GM19452 (cell line): ENCODE results near the gene TMEM35B.
A peak's percentile ranks its signal among the peaks of the same experiment; 100 is the strongest.
"Not testable (repeated sequence)": the region's sequence is repeated elsewhere in the genome, so short reads cannot be mapped to it uniquely, and the experiment has no call there.

Experiments used
- ATAC-seq: cut with Tn5 transposase; IDR thresholded peaks from one replicate; pipeline ENCODE4 v1.9.1; 2021; ENCODE audit not compliant: unreplicated experiment

Gene TMEM35B

DNA sequence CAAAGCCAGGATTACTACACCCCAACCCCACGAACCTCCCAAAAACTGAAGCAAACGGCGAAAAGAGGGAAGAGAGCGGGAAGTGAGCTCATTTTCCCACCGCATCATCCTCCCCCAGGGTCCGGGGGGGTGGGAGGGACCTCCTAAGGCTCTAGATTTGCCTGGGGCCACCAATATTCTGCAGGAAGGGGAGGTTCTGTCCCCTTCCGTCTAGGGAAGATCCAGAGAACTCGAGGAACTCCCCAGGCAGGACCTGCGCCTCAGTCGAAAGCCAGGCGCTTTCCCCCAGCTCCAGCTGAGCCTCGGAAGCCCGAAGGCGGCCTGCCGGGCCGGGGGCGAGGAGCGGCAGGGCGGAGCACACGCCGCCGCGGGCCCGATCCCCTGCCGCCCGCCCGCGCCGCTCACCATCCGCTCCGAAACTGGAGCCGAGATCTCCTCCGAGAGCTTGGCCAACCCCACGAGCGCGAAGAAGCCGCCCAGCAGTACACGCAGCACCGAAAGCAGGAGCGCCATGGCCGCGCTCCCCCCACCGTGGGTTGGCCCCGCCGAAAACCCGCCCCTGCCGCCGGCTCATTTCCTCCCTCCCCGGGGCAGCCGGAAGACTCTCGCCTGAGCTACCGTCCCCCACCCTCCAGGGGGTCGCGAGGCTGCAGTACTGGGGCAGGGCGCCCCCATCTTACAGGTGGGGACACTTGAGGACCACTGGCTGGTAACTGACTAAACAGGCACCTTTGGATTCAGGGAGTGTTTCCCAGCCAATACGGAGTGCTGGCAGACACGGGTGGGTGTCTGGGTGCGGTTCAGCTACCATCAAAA is at the start of gene TMEM35B:
Gene TMEM35B (minus strand): TSS at position 555 of the 816 bp plus-strand sequence. CDS start 42 bp downstream, at position 513.
- ATAC-seq: peak; percentile 66

DNA sequence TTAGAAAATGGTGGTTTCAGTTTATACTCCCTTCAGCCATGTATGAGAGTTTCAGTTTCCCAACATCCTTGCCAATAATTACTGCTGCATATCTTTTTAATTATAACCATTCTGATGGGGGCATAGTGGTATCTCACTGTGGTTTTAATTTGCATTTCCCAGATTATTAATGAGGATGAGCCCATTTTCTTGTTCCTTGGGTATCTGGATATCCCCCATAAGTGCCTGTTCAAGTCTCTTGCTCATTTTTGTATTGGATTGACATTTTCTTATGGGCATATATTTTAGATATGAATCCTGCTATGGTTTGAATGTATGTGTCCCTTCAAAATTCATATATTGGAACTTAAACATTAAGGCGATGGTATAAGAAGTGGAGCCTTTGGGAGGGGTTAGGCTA is 48.2 kb upstream of the TMEM35B start:
- ATAC-seq: no peak

DNA sequence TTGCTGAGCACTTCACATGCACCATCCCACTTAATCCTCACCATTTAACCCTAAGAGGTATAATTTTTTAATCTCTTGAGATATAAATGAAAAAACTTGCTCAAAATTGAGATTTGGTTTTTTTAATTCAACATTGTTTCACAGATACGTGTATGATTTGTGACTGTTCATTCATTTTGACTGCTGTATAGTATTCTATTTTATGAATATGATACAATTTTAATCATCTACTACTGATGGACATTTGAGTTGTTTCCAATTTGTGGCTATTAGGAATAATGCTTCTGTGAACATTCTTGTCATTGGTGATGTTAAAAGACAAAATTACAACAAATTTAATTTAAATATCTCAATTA is 47.2 kb upstream of the TMEM35B start:
- no peak for ATAC-seq

DNA sequence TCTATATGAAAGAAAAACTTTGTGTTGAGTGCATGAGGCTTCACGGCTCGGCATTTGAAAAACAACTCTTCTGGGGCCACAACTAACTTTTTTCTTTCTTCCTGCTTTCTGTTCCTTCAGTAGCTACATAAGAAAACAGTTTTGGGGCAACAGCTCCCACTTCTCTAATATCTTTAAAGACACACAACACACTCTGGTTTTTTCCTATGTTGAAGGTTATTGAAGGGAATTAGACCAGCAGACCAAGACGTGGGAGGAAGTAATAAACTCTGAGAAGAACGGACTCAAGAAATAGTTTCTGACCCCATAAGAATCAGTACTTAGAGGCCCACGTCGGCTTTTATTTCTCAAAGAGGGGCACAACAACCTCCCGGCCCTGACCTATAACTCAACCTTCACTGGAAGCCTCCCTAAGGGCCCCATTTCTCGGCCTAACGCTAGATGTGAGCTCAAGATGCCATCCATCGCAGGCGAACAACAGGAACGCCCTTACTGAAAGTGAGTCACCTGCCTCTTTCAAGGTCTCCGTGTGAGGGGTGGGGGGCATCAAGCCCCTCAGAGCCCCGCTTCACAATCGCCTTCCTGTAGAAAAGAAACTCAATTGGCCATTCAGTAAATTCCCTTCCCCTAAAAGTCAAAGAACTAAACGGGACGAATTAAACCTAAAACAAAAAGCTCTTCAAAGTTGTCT is 45.8 kb upstream of the TMEM35B start:
- peak; percentile 26 for ATAC-seq

DNA sequence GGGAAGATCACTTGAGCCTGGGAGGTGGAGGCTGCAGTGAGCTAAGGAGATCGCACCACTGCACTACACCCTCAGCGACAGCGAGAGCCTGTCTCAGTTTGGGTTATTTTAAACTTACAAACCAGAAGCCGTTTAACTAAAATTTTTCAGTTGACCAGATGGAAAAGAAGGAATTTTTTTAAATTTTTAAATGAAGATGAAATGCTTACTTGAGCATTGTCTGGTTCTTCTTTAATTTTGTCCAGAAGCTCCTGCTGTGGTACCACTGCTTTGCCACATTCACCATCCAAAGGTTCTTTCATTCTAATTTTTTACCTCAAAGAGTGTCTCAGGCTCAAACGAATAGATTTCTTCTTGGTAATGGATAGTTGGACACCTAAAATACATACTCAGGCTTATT is 45.2 kb upstream of the TMEM35B start:
- ATAC-seq: no peak

DNA sequence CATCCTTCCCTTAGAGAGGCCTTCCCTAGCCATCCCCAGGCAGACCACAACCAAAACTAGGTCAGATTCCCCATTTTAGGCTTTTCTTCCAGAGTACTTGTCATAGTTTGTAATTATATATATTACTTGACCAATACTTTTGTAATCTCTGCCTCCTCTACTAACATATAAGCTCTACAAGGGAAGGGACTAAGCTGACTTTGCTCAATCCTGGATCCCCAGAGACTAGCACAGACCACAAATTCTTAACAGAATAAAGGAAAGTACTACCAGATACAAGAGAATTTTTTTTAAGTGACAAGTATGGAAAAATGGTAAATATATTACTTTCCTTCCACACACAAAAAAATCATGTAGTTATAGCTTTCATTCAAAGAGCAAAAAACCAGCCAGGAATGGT is 44.6 kb upstream of the TMEM35B start:
- ATAC-seq: no peak

DNA sequence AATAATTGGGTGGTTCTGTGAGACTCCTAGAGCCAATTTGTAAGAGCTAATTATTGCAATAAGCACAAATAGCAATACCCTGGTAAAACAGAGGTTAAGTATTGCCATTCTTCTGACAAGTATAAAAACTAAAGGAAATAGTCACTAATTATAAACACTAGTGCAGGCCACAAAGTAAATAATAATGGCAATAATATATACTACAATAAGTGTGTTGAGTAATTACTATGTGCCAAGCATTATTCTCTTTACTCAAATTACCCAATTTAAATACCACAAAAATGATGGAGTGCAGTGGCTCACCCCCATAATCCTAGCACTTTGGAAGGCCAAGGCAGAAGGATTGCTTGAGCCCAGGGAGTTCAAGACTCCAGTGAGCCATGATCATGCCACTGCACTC is 31.3 kb upstream of the TMEM35B start:
- ATAC-seq: no peak

DNA sequence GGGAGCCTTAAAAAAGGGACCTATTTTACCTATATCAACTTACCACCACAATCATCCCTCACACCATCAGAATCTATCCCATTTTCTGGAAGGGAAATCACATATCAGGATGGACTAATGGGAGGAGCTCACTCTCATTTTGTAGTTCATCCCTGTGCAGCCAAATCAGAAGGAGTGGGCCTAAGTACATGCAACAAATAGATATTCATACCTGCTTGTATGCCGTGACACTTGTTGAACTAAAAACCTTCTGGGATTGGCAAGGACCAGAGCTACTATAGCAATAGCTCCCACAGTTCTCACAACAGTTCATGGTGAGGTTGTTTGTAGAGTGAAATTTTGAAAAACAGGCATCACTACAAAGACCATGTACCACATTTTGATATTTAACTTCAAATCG is 29.3 kb upstream of the TMEM35B start:
- ATAC-seq: no peak

DNA sequence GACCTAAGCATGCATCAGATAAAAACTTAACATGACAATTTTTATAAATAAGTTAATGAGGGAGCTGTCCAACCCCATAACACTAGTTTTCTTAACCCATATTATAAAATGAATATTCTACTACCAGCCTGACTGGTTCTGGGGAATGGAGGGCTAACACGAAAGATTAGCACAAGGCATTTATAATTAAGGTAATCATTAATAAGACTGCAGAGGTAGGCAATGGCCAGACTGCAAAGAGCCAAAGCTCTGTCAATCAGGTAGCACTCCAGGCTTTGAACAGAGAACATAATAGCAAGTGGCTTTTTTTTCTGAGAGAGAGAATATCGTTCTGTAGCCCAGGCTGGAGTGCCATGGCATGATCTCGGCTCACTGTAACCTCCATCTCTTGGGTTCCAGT is 20.6 kb upstream of the TMEM35B start:
- no peak for ATAC-seq

DNA sequence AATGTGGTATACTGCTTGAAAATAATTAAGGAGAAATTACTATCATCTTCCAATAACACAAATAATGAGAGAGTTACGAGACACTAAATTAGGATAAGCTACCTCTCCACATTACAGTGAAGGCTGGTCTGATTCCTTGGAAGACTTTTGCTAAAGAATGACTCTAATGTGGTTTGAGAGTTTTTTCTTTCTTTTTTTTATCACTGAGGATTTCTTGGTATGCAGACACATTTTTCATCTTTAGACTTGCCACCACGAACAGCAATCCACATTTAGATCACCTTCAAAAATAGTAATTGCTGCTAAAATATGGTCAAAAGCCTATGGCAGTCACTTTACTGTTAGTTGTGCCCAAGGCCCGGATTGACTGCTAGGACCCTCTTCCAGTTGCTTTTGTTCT is 16.6 kb upstream of the TMEM35B start:
- ATAC-seq: no peak

DNA sequence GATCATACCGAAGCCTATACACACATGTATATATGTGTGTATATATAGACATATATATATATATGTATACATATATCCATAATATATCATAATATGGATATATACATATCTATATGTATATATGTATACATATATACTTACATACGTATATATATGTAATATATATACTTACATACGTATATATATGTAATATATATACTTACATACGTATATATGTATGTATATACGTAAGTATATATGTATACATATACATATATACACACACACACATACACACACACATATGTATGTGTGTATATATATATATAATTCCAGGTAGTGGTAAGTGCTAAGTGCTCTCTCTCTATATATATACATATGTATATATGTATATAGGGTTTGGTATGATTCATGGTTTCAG is 9.7 kb upstream of the TMEM35B start:
- no peak for ATAC-seq

DNA sequence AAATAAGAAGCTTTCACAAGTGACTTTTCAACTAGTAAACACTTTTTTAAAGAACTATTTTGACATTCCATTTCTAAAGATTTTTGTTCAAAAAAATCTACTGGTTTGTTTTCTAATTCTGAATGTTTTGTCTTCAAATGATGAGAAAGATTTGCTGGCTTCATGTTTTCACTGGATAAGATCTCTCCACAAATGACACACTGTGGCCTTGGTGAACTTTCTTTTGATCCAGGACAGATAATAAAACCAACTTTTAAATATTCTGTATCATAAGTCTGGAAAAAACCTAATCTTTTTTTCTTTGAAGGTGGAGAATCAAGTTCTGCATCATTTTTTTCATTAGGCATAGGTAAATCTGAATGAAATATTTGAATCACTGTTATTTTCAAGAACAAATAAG is 3.4 kb upstream of the TMEM35B start:
- no peak for ATAC-seq

DNA sequence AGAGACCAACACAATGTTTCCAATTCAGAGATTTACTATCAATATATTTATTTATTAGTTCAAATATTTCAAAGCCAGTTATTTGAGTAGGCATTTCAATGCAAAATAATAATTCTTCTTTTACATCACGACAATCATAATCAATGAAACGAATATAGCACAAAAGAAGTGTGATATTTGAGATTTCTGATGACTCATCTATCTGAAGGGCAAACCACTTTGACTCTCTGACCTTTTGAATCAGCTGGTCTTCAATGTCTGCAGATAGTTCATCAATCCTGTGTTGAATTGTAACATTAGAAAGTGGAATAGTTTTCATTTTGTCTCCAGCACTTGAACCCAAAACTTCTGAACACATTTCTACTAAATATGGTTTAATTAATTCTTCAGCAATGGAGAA is 3.0 kb upstream of the TMEM35B start:
- ATAC-seq: no peak

DNA sequence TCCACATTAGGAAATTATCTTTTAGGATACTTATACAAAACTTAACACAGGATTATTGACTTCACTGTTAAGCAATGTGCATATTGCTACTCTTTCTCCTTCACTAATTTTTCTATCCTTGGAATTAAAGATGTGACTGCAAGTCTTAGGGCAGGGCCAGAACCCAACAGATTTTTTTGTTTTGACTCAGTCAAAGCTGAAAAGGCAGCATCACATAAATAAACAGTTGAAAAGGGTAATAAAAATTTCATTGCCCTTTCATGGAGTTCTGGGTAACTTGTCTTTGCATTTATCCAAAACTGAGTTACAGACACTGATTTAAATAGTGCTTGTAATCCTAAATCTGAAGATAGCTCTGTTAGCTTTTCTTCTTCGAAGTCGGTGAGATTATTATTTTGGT is 1.9 kb upstream of the TMEM35B start:
- no peak for ATAC-seq

DNA sequence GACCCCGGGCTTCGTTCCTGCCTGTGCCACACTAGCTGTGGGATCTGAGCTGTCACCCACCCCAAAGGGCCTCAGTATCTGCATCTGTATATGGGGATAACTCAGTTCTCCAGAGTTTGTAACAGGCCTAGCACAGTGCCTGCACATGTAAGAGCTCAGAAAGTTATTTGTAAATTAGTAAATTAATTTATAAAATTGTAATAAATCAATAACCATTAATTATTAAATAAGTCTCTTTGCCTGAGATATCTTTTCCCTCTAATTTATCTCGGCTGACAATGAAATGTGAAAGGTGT is 410 bp upstream of the TMEM35B start:
- ATAC-seq: not testable (repeated sequence)

DNA sequence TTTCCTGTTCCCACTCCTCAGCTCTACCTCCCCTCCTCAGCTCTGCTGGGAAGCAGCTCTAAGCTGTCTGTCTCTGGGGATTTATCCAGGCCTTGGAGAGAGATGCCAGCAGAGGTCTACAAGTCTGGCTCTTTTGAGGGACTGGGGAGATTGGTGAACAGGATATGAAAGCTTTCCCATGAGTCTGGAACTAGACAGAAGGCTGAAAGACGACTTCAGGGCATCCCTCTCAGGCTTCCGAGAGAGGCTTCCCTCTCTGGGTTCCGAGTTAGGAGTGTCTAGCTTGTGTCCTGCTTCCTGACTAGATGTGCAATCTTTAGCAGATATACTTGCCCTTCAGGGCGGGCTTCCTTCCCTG is 733 bp downstream of the TMEM35B start:
- ATAC-seq: no peak

DNA sequence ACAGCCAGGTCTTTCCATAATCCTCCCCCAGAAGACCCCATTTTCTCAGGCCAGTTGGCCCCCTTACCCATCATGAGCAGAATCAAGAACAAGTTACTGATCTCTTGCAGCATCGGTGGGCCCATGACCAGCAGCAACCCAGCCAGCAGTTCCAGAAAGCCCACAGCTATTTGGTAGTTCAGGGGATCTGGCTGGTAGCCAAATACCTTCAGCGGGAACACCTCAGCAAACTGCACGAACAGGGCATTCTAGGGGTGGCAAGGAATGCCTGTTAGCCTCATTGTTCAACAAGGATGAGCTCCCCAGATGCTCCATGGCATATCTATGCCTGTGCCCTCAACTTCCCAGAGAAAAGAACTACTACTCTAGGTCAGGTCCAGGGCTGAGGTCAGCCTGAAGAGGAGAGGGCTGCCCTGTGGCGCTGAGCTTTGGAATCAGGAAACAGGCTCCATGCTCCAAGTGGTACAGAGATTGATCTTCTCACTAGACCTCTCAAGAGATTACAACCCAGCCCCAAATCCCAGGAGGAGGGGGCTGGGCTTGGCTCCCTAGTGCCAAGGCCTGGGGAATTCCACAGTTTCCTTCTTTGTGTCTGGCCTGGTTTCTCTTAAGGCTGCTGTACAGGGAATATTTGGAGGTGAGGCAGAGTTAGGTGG is 1.3 kb downstream of the TMEM35B start:
- ATAC-seq: no peak

DNA sequence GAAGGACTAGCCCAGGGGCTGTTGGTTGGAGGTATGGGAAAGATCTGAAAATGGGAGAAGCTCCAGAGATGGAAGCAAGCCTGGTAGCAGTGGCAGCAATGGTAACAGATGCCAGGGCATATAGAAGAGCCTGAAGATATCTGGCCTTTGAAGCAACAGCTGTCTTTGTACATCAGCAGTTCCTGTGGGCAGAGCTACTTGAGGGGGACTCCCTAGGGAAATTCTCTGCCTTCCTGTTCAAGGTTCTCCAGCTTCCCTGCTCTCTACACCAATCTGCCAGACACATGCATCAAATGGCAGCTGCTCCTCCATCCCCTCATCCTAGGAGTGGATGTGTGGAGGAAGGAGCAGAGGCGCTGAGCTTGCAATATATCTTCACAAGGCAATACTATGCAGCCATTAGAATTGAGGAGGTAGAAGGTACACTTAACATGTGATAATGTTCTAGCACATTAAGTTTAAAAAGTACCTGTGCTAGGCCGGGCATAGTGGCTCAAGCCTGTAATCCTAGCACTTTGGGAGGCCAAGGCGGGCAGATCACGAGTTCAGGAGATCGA is 2.2 kb downstream of the TMEM35B start:
- ATAC-seq: no peak

DNA sequence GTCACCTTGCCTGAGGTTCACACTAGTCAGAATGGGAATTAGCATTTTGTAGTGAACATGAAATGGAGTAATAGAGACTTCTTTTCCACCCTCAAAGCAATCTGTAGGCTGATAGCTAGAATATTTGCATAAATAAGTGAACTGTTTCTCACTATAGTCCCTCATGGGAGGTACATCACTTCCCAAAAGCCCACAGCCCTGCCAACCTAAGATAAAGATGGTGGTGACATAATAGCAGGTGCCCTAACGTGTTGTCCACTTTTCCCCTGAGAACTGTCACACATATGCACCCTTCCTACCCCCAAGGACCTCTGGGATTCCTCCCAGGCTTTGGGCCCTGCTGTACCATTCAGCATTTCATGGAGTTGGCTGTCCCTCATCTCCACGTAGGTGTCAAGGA is 4.4 kb downstream of the TMEM35B start:
- ATAC-seq: peak; percentile 48

DNA sequence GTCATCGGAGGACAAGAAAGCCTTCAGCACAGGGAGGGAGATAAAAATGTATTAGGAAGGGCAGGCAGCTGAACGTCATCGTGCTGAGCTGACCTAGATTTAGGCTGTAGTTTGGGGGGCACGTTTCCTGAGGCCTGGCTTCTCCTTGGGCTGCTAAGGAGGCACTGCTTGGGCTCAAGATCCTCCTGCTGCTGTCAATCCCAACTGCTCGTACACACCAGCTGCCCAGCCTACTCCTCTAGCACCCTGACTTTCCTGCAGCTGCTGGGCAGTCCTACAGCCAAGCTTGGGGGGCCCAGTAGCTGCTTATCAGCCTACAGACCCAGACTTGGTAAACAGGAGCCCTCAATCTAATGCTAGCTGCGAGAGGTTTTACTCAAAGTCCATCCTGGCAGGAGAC is 6.2 kb downstream of the TMEM35B start:
- no peak for ATAC-seq

DNA sequence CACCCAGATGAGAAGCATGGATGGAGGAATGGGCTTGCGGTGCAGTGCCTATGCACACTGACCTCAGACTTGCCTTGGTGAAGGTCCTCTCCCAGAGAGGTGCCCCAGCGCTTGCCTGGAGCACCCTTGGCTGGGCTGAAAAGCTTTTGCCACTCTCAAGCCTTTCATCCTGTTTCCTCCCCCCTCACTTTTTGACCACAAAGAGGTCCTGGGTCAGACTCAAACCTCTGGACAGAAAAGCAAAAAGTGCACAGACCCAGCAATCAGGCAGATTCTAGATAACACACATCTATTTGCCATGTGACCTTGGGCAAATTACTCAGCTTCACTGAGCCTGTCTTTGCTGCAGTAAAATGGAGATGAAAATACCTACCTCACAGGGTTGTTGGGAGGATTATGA is 7.3 kb downstream of the TMEM35B start:
- no peak for ATAC-seq

DNA sequence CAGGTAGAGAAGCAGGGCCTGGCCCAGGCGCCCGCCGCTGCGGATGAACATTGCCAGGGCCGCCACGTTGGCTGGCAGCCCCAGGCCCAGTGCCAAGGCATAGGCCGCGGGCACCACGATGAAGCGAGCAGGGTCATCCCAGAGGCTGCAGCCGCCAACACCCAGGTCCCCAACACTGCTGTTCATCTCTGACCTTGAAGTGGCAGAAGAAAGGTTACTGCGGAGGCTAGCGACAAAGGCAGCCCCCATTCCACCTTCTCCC is 8.0 kb downstream of the TMEM35B start:
- no peak for ATAC-seq
